IMR-90 (cell line): ENCODE results near the gene CLUH. TPM values are rescaled to one million over a fixed set of nuclear protein-coding genes. Genes with fewer than 3 reads are reported as not detected.

ENCODE experiments used
- ATAC-seq: fragments of 200-7000 bp; cut with Tn5 transposase; 2 replicates; pipeline ENCODE4 v1.9.1; 2020; ENCODE audit warnings: low read depth, mild to moderate bottlenecking, moderate library complexity
- BruUV-seq: library from RNA; stranded (reverse); fragments of 400-500 nt; replicated peaks from 2 replicates; lab custom pipeline; 2021; lab: Mats Ljungman, UMichigan
- CTCF ChIA-PET: fragments of 300-600 bp; formaldehyde crosslinking; extraction: SDS; loops from one replicate; lab custom pipeline; 2021; ENCODE audit warnings: antibody characterized with exemption; lab: Yijun Ruan, JAX
- POLR2A ChIA-PET: fragments of 300-600 bp; sonication (Branson Sonifier 250); formaldehyde crosslinking; loops from one replicate; lab custom pipeline; 2022; ENCODE audit warnings: antibody characterized with exemption; ENCODE audit not compliant: unreplicated experiment; lab: Charles Lee
- DNase-seq: peaks from one replicate; pipeline ENCODE4 v3.0.0; 2013
- H2AFZ ChIP-seq: replicated peaks from 2 replicates; pipeline ENCODE3; 2013; ENCODE audit warnings: low read length, mild to moderate bottlenecking; ENCODE audit not compliant: poor library complexity
- H2AK5ac ChIP-seq: 2 replicates; pipeline ENCODE4 v1.6.1; 2013; ENCODE audit warnings: low read depth, low read length, inconsistent platforms
- H2AK9ac ChIP-seq: replicated peaks from 2 replicates; pipeline ENCODE3; 2013; ENCODE audit warnings: mild to moderate bottlenecking, low read depth, low read length, moderate library complexity; ENCODE audit not compliant: poor library complexity
- H2BK120ac ChIP-seq: 2 replicates; pipeline ENCODE4 v1.6.1; 2013; ENCODE audit warnings: low read depth, low read length, inconsistent platforms
- H2BK15ac ChIP-seq: 3 replicates; pipeline ENCODE4 v1.6.1; 2013; ENCODE audit warnings: low read depth, low read length, inconsistent platforms
- H2BK20ac ChIP-seq: 2 replicates; pipeline ENCODE4 v1.6.1; 2013; ENCODE audit warnings: low read depth, mild to moderate bottlenecking, inconsistent platforms, low read length, moderate library complexity
- H2BK5ac ChIP-seq: 2 replicates; pipeline ENCODE4 v1.6.1; 2013; ENCODE audit warnings: mild to moderate bottlenecking, low read depth, low read length, inconsistent platforms; ENCODE audit not compliant: poor library complexity, severe bottlenecking
- H3K14ac ChIP-seq: replicated peaks from 2 replicates; pipeline ENCODE4 v1.6.1; 2013; ENCODE audit warnings: low read depth, low read length, inconsistent platforms
- H3K18ac ChIP-seq: 2 replicates; pipeline ENCODE4 v1.6.1; 2013; ENCODE audit warnings: low read depth, low read length, control low read depth
- H3K23ac ChIP-seq: 2 replicates; pipeline ENCODE4 v1.6.1; 2013; ENCODE audit warnings: low read depth, low read length, inconsistent platforms
- H3K27ac ChIP-seq: 2 replicates; pipeline ENCODE4 v1.5.1; 2013; ENCODE audit warnings: mild to moderate bottlenecking, control low read depth, low read length; ENCODE audit not compliant: insufficient read depth
- H3K27me3 ChIP-seq: 2 replicates; pipeline ENCODE4 v1.6.1; 2013; ENCODE audit warnings: low read length; ENCODE audit not compliant: control insufficient read depth, insufficient read depth
- H3K36me3 ChIP-seq: 2 replicates; pipeline ENCODE4 v1.6.1; 2013; ENCODE audit warnings: low read length, mixed read lengths; ENCODE audit not compliant: control insufficient read depth, insufficient read depth
- H3K4ac ChIP-seq: 2 replicates; pipeline ENCODE4 v1.6.1; 2013; ENCODE audit warnings: low read depth, low read length, inconsistent platforms
- H3K4me1 ChIP-seq: 2 replicates; pipeline ENCODE4 v1.6.1; 2013; ENCODE audit warnings: low read length, mixed read lengths; ENCODE audit not compliant: control insufficient read depth, insufficient read depth
- H3K4me2 ChIP-seq: 2 replicates; pipeline ENCODE4 v1.6.1; 2013; ENCODE audit warnings: low read depth, mild to moderate bottlenecking, control low read depth, low read length, moderate library complexity
- H3K4me3 ChIP-seq: 2 replicates; pipeline ENCODE4 v1.5.1; 2013; ENCODE audit warnings: low read depth, mild to moderate bottlenecking, control low read depth, low read length, moderate library complexity; ENCODE audit not compliant: insufficient read depth
- H3K56ac ChIP-seq: 2 replicates; pipeline ENCODE4 v1.6.1; 2013; ENCODE audit warnings: low read length, inconsistent platforms; ENCODE audit not compliant: insufficient read depth; ENCODE audit errors: extremely low read depth
- H3K79me1 ChIP-seq, 2 experiments: 2 replicates each; pipeline ENCODE4 v1.6.1; 2013; ENCODE audit warnings: low read length in 2 of 2, inconsistent platforms in 1 of 2, low read depth in 1 of 2
- H3K9ac ChIP-seq: 2 replicates; pipeline ENCODE4 v1.6.1; 2013; ENCODE audit warnings: low read depth, low read length, control low read depth
- H3K9me1 ChIP-seq: 2 replicates; pipeline ENCODE4 v1.6.1; 2013; ENCODE audit warnings: low read length, inconsistent platforms; ENCODE audit not compliant: insufficient read depth
- H3K9me3 ChIP-seq: 2 replicates; pipeline ENCODE4 v1.6.1; 2013; ENCODE audit warnings: low read length; ENCODE audit not compliant: control insufficient read depth, insufficient read depth
- H4K20me1 ChIP-seq: 2 replicates; pipeline ENCODE4 v1.6.1; 2013; ENCODE audit warnings: low read length, inconsistent platforms; ENCODE audit not compliant: insufficient read depth
- H4K5ac ChIP-seq: 2 replicates; pipeline ENCODE4 v1.6.1; 2013; ENCODE audit warnings: mild to moderate bottlenecking, low read depth, low read length, control low read depth
- H4K8ac ChIP-seq, 2 experiments: 2 replicates each; pipeline ENCODE4 v1.6.1; 2013; ENCODE audit warnings: low read depth in 2 of 2, low read length in 2 of 2, control low read depth in 1 of 2, inconsistent platforms in 1 of 2
- H4K91ac ChIP-seq: 2 replicates; pipeline ENCODE4 v1.6.1; 2013; ENCODE audit warnings: low read depth, low read length, inconsistent platforms; ENCODE audit not compliant: insufficient read depth
- CEBPB ChIP-seq: IDR thresholded peaks from 2 replicates; pipeline ENCODE4 v1.6.1; 2012; ENCODE audit warnings: low read depth, low read length, improper control_type of control experiment
- CHD1 ChIP-seq: IDR thresholded peaks from 2 replicates; pipeline ENCODE4 v1.6.1; 2012; ENCODE audit warnings: low read depth, low read length, improper control_type of control experiment
- CTCF ChIP-seq: conservative IDR thresholded peaks from 2 replicates; pipeline ENCODE4 v1.5.1; 2012; ENCODE audit warnings: mild to moderate bottlenecking, low read depth, low read length, improper control_type of control experiment
- MAFK ChIP-seq: IDR thresholded peaks from 2 replicates; pipeline ENCODE4 v1.6.1; 2012; ENCODE audit warnings: low read depth, low read length, improper control_type of control experiment
- POLR2A ChIP-seq: IDR thresholded peaks from 2 replicates; pipeline ENCODE4 v1.6.1; 2012; ENCODE audit warnings: mild to moderate bottlenecking, low read depth, low read length
- RAD21 ChIP-seq: IDR thresholded peaks from 2 replicates; pipeline ENCODE4 v1.6.1; 2012; ENCODE audit warnings: low read length, improper control_type of control experiment
- WGBS, 2 experiments: methylation state at CpG; one replicate each; pipeline versions ENCODE4 v1.1.5 to v1.1.7; 2013; ENCODE audit warnings: missing lambda C conversion rate in 2 of 2; ENCODE audit not compliant: insufficient read length in 1 of 2; ENCODE audit errors: extremely low coverage in 2 of 2; 5-methylcytosine and 5-hydroxymethylcytosine counted together
- dilution Hi-C: fragments of 300-500 bp; cut with HindIII; formaldehyde crosslinking; loops from one replicate; pipeline ENCODE4 v1.14.3; 2018; ENCODE audit warnings: low sequenced_read_pairs; ENCODE audit not compliant: unreplicated experiment
- in situ Hi-C: fragments of 300-500 bp; cut with MboI; formaldehyde crosslinking; loops from 3 replicates; pipeline ENCODE4 v1.14.3; 2019; ENCODE audit warnings: low sequenced_read_pairs, inconsistent platforms, mixed read lengths
- intact Hi-C: fragments of 100-400 bp; cut with micrococcal nuclease; formaldehyde crosslinking; loops from 2 replicates; pipeline ENCODE4 v1.10.0; 2022
- polyA plus RNA-seq, 3 experiments: library from polyadenylated mRNA; depleted of rRNA; stranded (reverse); fragments of >200 nt; gene quantifications; 2 replicates each; pipeline ENCODE4 v1.2.3, GENCODE V29; 2012; ENCODE audit warnings: low replicate concordance in 1 of 3
- total RNA-seq: library from RNA; depleted of rRNA; stranded (reverse); fragments of >200 nt; gene quantifications from 2 replicates; pipeline ENCODE4 v1.2.3, GENCODE V29; 2012

Gene CLUH
- total and polyA plus RNA-seq, 2 of the 4 experiments (the other 2 are of a cell fraction), result 12.9 to 42.0 TPM

- no peaks in the 10 kb centered on the region for H3K4me1 ChIP-seq
- ATAC-seq (peak; percentile 87), DNase-seq (peak; percentile 26)
- no peak overlapping the region for H3K14ac ChIP-seq
- no peaks in the 10 kb centered on the region for H4K20me1 ChIP-seq
- peak overlapping the region; percentile 17 for H3K4me3 ChIP-seq
- H3K36me3 ChIP-seq, result no peaks in the 10 kb centered on the region
- H4K5ac ChIP-seq, result no peak overlapping the region
- H3K18ac ChIP-seq, result no peak overlapping the region
- no TSS peak for BruUV-seq
- H3K4ac ChIP-seq, result no peak overlapping the region
- no peak overlapping the region for H3K23ac ChIP-seq
- H2BK5ac ChIP-seq, result no peak overlapping the region
- 3% methylated on average over 20 of the region's 40 CpGs; no CpG with 5 or more reads in 1 of the 2 experiments for WGBS, 2 experiments
- no peak overlapping the region for H2AK5ac ChIP-seq
- H3K9ac ChIP-seq, result no peak overlapping the region
- H4K91ac ChIP-seq, result no peak overlapping the region
- ChIA-PET POLR2A (no interaction called here), CTCF (no interaction called here)
- no peaks in the 10 kb centered on the region for H3K79me1 ChIP-seq
- in situ Hi-C loops, result no loop called here
- H4K8ac ChIP-seq, result no peak overlapping the region
- no peak overlapping the region for H2AK9ac ChIP-seq
- no peak overlapping the region for H3K56ac ChIP-seq
- H3K9me1 ChIP-seq, result no peaks in the 10 kb centered on the region
- H3K4me2 ChIP-seq, result peak overlapping the region; percentile 76
- no peaks in the 10 kb centered on the region for H3K9me3 ChIP-seq
- dilution Hi-C loops, result no loop called here
- intact Hi-C loops, result no loop called here
- no peak overlapping the region for H3K27ac ChIP-seq
- TF ChIP-seq POLR2A (no peak), CTCF (0 out of 2 replicates have a peak, but pooled peaks have one; percentile 7), CEBPB (no peak), MAFK (no peak), CHD1 (no peak), RAD21 (no peak)
- H2BK15ac ChIP-seq, result no peak overlapping the region
- H2AFZ ChIP-seq, result peak overlapping the region; percentile 67
- H3K27me3 ChIP-seq, result peaks cover 51% of the 10 kb centered on the region
- H2BK20ac ChIP-seq, result no peak overlapping the region
- no peak overlapping the region for H2BK120ac ChIP-seq
Observed at GRCh38 chr17:2724784-2725164, 13.2 kb upstream of the CLUH start.
